ENCODE measurements around the gene CYP2F1. TPM values are rescaled to one million over a fixed set of nuclear protein-coding genes. Genes with fewer than 3 reads are reported as not detected.

CYP2F1 gene
- total RNA-seq, 1 donor from 2014 or later = not detected

DNA sequence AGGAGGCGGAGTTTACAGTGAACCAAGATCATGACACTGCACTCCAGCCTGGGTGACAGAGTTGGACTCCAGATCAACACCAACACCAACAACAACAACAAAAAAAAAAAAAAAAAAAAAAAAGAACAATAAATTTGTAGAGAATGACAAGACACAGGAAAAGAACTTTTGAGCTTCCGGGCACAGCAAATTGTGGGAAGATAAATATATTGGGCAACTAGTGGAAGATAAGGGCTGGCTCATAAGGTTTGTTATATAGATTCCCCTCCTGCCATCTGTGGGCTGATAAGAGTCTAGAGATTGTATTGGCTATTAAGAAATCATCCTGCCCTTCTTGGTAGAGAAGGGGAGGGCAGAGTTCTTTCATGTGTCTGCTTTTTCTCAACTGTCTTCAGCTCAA, 45.6 kb downstream of the CYP2F1 start:
- Mint-ChIP-seq H3K27ac (peak overlapping the region; percentile 43), H3K27me3 (no peaks in the 10 kb centered on the region), H3K4me3 (no peak overlapping the region), H3K36me3 (no peaks in the 10 kb centered on the region), H3K9me3 (no peaks in the 10 kb centered on the region), H3K4me1 (ENCODE audit: unreplicated experiment) (no peaks in the 10 kb centered on the region)
- TF ChIP-seq, protein P1, sequence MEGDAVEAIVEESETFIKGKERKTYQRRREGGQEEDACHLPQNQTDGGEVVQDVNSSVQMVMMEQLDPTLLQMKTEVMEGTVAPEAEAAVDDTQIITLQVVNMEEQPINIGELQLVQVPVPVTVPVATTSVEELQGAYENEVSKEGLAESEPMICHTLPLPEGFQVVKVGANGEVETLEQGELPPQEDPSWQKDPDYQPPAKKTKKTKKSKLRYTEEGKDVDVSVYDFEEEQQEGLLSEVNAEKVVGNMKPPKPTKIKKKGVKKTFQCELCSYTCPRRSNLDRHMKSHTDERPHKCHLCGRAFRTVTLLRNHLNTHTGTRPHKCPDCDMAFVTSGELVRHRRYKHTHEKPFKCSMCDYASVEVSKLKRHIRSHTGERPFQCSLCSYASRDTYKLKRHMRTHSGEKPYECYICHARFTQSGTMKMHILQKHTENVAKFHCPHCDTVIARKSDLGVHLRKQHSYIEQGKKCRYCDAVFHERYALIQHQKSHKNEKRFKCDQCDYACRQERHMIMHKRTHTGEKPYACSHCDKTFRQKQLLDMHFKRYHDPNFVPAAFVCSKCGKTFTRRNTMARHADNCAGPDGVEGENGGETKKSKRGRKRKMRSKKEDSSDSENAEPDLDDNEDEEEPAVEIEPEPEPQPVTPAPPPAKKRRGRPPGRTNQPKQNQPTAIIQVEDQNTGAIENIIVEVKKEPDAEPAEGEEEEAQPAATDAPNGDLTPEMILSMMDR (conservative IDR thresholded peaks at IDR 0.05) = no peak
- no peak for DNase-seq (ENCODE audit: extremely low spot score, unreplicated experiment)

DNA sequence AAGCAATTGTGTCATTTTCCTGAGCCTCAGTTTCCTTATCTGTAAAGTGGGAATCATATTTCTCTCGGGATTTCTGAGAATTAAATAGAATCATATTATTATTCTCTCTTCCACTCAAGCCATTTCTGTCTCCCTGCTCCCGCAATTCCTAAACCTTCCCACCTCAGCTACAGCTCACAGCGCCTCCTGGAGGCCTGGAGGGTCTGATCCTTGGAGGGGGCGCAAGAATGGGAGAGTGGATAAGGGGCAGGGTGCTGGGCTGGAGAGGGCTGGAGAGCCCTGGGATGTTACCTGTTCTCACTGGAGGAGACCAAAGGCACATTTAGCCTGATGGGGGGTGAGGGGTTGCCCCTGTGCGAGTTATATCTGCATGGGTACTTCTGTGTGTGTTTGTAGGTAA, 47.7 kb downstream of the CYP2F1 start:
- H3K9me3 Mint-ChIP-seq = no peaks in the 10 kb centered on the region
- H3K4me1 Mint-ChIP-seq (ENCODE audit: unreplicated experiment) = no peaks in the 10 kb centered on the region
- no peak for DNase-seq (ENCODE audit: extremely low spot score, unreplicated experiment)
- no peaks in the 10 kb centered on the region for H3K27me3 Mint-ChIP-seq
- TF ChIP-seq, protein P1 (conservative IDR thresholded peaks at IDR 0.05) = peak; percentile 36
- no peaks in the 10 kb centered on the region for H3K36me3 Mint-ChIP-seq
- H3K27ac Mint-ChIP-seq = no peak overlapping the region
- H3K4me3 Mint-ChIP-seq = no peak overlapping the region

DNA sequence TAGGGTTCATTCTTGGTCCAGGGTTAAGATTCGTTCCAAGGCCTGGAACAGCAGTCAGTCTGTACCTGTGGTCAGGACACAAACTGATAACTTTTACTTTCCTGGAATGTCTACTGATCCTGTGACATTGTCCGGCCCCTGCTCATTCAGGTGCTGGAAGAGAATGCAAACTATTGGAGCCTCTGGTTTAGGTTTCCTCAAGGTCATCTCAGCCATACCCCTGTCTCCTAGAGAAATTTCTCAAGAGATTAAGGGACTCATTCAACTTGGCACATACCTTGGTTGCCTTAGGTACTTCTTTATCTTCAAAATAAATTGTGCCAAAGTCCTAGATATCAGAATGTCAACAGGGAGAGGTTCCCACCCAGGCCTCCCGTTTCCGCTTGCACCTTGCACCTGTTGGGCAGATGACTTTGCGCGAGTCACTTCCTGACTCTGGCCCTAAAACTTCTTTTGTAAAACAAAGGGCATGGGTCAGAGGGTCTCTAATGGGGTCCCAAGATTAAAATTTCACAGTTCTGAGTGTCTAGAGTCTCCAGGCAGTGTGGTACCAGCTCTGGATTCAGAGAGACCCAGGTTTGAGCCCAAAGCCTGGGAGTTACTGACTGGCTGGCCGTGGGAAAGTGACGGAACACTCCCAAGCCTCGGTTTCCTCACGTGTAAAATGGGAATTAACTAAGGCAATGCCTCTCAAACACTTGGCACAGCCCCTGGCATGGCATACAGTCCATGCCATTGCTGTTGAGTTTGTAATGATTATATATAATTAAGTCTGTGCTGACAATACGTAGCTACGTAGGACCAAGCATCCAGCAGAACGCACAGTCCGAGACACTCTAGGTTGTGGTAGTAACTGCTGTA, 52.9 kb downstream of the CYP2F1 start:
- Mint-ChIP-seq H3K27ac (peak overlapping the region; percentile 37), H3K4me1 (ENCODE audit: unreplicated experiment) (peaks cover 6% of the 10 kb centered on the region), H3K4me3 (no peak overlapping the region), H3K36me3 (no peaks in the 10 kb centered on the region), H3K27me3 (no peaks in the 10 kb centered on the region), H3K9me3 (no peaks in the 10 kb centered on the region)
- no peak for DNase-seq (ENCODE audit: extremely low spot score, unreplicated experiment)
- TF ChIP-seq, protein P1 (conservative IDR thresholded peaks at IDR 0.05) = no peak

DNA sequence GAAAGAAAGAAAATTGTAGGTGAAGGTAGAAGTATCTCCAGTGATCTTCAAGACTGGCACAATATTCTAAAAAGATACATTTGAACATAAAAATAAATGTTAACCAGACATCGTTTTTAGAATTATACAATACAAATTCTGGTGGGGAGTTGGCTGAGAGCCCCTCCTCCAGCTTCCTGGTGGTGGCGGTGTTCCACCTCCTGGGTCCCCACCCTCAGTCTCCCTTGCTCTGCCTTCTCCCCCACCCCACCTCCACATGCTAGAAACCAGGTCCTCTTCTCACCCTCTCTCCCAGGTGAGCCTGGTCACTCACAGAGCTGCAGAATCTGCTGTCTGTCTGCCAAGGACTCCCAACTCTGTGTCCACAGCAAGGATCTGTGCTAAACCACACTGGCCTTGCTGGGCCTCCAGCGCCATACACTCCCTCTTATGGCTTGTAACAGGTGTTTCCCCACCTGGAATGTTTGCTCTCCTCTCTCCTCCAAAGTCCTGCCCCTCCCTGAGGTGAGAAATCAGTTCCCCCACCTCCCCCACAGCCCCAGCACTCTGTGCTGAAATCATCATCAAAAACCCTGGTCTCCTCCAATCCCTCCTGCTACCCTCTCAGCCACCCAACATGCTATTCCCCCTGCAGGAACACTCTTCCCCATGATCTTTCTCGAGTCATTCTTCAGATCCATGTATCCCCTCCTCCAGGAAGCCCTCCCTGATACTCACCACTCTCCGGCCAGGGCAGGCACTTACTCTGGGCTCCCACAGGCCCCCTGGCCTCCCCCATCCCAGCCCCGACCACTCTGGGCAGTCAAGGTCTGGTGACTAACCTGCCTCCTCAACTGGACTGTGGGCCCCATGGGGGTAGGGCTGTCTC, 58.3 kb downstream of the CYP2F1 start:
- Mint-ChIP-seq H3K4me3 (peak overlapping the region; percentile 74), H3K4me1 (ENCODE audit: unreplicated experiment) (peaks cover 16% of the 10 kb centered on the region), H3K36me3 (peaks cover 3% of the 10 kb centered on the region), H3K9me3 (peaks cover 8% of the 10 kb centered on the region), H3K27ac (peak overlapping the region; percentile 92), H3K27me3 (no peaks in the 10 kb centered on the region)
- DNase-seq (ENCODE audit: extremely low spot score, unreplicated experiment) = no peak
- TF ChIP-seq, protein P1 (conservative IDR thresholded peaks at IDR 0.05) = no peak

DNA sequence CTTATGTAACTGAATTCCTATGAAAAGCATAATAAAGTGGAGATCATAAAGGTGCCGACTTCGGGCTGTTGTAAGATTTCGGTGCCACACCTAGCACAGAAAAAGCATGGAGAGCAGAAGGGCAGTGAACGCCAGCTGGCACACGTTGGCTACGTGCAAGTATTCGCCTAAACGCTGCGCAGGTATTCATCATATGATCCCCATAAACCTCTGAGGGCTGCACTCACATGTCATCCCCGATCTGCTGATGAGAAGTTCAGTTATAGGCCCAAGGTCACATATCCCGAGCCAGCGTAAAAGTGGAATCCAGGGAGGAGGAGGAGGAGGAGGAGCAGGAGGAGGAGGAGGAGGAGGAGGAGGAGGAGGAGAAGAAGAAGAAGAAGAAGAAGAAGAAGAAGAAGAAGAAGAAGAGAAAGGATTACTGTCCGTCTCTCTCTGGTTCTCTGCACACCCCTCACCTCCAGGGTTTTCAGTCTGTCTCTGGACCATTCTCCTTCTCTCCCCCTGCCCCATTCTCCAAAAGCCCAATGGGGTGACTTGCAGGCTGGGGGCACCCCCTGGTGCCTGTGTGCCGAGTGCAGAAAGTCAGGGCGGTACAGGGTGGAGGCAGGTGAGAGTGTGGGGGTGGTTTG, 60.2 kb downstream of the CYP2F1 start:
- TF ChIP-seq, protein P1 (conservative IDR thresholded peaks at IDR 0.05) = no peak
- H3K4me1 Mint-ChIP-seq (ENCODE audit: unreplicated experiment) = peaks cover 16% of the 10 kb centered on the region
- H3K9me3 Mint-ChIP-seq = peaks cover 8% of the 10 kb centered on the region
- no peaks in the 10 kb centered on the region for H3K27me3 Mint-ChIP-seq
- peak overlapping the region; percentile 60 for H3K4me3 Mint-ChIP-seq
- no peak for DNase-seq (ENCODE audit: extremely low spot score, unreplicated experiment)
- peak overlapping the region; percentile 99 for H3K27ac Mint-ChIP-seq
- H3K36me3 Mint-ChIP-seq = peaks cover 3% of the 10 kb centered on the region
